Endothelial cell (in vitro differentiated cells): Measurements from ENCODE around the gene EXOC1. TPM values are rescaled to one million over a fixed set of nuclear protein-coding genes. Genes with fewer than 3 reads are reported as not detected.
A peak's percentile ranks its signal among the peaks of the same experiment; 100 is the strongest.

Experiments used
- DNase-seq: peaks from one replicate; pipeline ENCODE4 v3.0.0; 2021; ENCODE audit warnings: low spot score
- H3K27ac Mint-ChIP-seq: one replicate; pipeline ENCODE4 v1.8.0; 2021; ENCODE audit warnings: mixed read lengths, inconsistent platforms; ENCODE audit not compliant: unreplicated experiment
- H3K27me3 Mint-ChIP-seq: one replicate; pipeline ENCODE4 v1.8.0; 2021; ENCODE audit warnings: mild to moderate bottlenecking, moderate library complexity, mixed read lengths, inconsistent platforms; ENCODE audit not compliant: unreplicated experiment
- H3K36me3 Mint-ChIP-seq: one replicate; pipeline ENCODE4 v1.8.0; 2021; ENCODE audit warnings: mild to moderate bottlenecking, low read depth, mixed read lengths, inconsistent platforms; ENCODE audit not compliant: unreplicated experiment
- H3K4me1 Mint-ChIP-seq: one replicate; pipeline ENCODE4 v1.8.0; 2021; ENCODE audit warnings: mild to moderate bottlenecking, mixed read lengths, inconsistent platforms; ENCODE audit not compliant: unreplicated experiment
- H3K4me3 Mint-ChIP-seq: one replicate; pipeline ENCODE4 v1.8.0; 2021; ENCODE audit warnings: mild to moderate bottlenecking, mixed read lengths, inconsistent platforms; ENCODE audit not compliant: unreplicated experiment
- H3K9me3 Mint-ChIP-seq: one replicate; pipeline ENCODE4 v1.8.0; 2021; ENCODE audit warnings: mixed read lengths, inconsistent platforms; ENCODE audit not compliant: unreplicated experiment
- CTCF ChIP-seq: fragments of 200-600 bp; sonication (generic); IDR thresholded peaks from one replicate; pipeline ENCODE4 v1.5.0; 2021; ENCODE audit warnings: antibody characterized with exemption; ENCODE audit not compliant: unreplicated experiment
- long read RNA-seq: library from polyadenylated mRNA; unstranded; transcript quantifications from one replicate; pipeline ENCODE4 v2.0.0, GENCODE V29; 2020; ENCODE audit not compliant: unreplicated experiment
- total RNA-seq: library from RNA; stranded (reverse); fragmentation: NEBNext Ultra II Directional; extraction: Animal tissue kit (Norgen Biotek cat#: 25700); gene quantifications from one replicate; pipeline ENCODE4 v1.2.1, GENCODE V29; 2021; ENCODE audit not compliant: unreplicated experiment

Gene EXOC1
- 38.7 TPM for total RNA-seq
- long read RNA-seq, partial matches to known transcripts = 2 of 8 reads
- long read RNA-seq, other reads (novel, unspliced or antisense) = 4 of 8 reads

GRCh38 chr4:55853484-55854046 is at the start of gene EXOC1:
TSS of gene EXOC1 (plus strand) at chr4:55853648. CDS start at chr4:55858324, 4,676 bp downstream.
- TF ChIP-seq CTCF = no peak
- Mint-ChIP-seq H3K4me3 (no peak within 1 kb of the TSS), H3K36me3 (no peaks in the 10 kb centered on the region), H3K27ac (peak within 1 kb of the TSS; percentile 91), H3K9me3 (no peaks in the 10 kb centered on the region), H3K4me1 (peaks cover 2% of the 10 kb centered on the region), H3K27me3 (peaks cover 6% of the 10 kb centered on the region)
- DNase-seq = peak; percentile 98

GRCh38 chr4:55807556-55807955 is 45.9 kb upstream of the EXOC1 start:
- H3K27ac Mint-ChIP-seq = no peak overlapping the region
- no peaks in the 10 kb centered on the region for H3K9me3 Mint-ChIP-seq
- no peak for DNase-seq
- TF ChIP-seq CTCF = no peak
- no peaks in the 10 kb centered on the region for H3K36me3 Mint-ChIP-seq
- no peak overlapping the region for H3K4me3 Mint-ChIP-seq
- peaks cover 12% of the 10 kb centered on the region for H3K4me1 Mint-ChIP-seq
- H3K27me3 Mint-ChIP-seq = peaks cover 3% of the 10 kb centered on the region

DNA sequence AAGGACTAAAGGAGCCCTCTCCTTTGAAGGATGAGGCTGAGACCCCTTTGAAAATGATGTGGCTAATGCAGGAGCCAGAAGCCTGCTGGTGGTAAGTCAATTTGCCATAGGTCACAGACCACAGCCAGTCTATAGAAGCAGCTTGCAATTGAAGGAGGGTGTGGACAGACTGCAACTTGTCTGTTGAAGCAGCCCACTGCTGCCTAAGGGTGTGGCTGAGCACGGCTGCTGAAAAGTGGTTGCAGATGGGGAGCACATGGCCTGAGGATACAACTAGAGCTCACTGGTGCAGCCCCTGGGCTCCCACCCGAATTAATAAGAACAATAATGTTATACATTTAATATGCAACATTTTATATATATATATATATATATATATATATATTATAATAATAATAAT is 45.3 kb upstream of the EXOC1 start:
- H3K4me3 Mint-ChIP-seq = no peak overlapping the region
- peaks cover 3% of the 10 kb centered on the region for H3K27me3 Mint-ChIP-seq
- no peak for TF ChIP-seq CTCF
- DNase-seq = no peak
- H3K4me1 Mint-ChIP-seq = peaks cover 12% of the 10 kb centered on the region
- no peaks in the 10 kb centered on the region for H3K9me3 Mint-ChIP-seq
- H3K36me3 Mint-ChIP-seq = no peaks in the 10 kb centered on the region
- no peak overlapping the region for H3K27ac Mint-ChIP-seq

DNA sequence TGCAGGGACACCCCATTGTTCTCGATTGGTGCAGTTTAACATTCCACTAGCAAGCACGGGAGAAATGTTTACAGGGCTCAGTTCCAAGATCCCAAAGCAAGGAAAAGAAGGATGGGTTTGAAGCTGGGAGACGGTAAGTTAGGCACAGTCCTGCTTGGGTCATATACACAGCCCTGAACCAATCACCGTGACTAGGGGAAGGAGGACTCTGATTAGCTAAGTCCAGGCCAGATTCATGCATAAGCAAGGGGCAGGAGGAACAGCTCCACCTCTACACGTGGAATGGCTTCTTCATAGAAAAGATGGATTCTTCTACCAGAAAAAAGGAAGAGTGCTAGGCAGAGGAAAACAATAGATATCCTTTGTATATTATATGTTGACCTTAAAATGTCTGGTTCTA is 44.8 kb upstream of the EXOC1 start:
- H3K27ac Mint-ChIP-seq = no peak overlapping the region
- no peak overlapping the region for H3K4me3 Mint-ChIP-seq
- no peaks in the 10 kb centered on the region for H3K36me3 Mint-ChIP-seq

More for the DNA sequence above, 44.8 kb upstream of the EXOC1 start:
- Mint-ChIP-seq H3K4me1 (peaks cover 12% of the 10 kb centered on the region), H3K27me3 (peaks cover 3% of the 10 kb centered on the region), H3K9me3 (no peaks in the 10 kb centered on the region)
- no peak for DNase-seq
- TF ChIP-seq CTCF = no peak
